ENCODE data around the gene TEAD1. TPM values are rescaled to one million over a fixed set of nuclear protein-coding genes. Genes with fewer than 3 reads are reported as not detected.

The TEAD1 gene
- total and polyA plus RNA-seq, 9 donors, result 20.0 to 84.1 (median 67.6) TPM

- 0 to 4% (median 2%) methylated on average over 1 of the region's 1 CpG for WGBS, 3 donors
- no peaks in the 10 kb centered on the region for H3K27me3 ChIP-seq
- DNase-seq, result no peak
- peak overlapping the region; percentile 4 to 24 for H3K27ac ChIP-seq
- intact Hi-C loops (cut with DNase I), result no loop called here
- H3K9me3 ChIP-seq, result no peaks in the 10 kb centered on the region
- TF ChIP-seq POLR2A (IDR thresholded peaks at IDR 0.05) (no peak), EP300 (IDR thresholded peaks at IDR 0.05) (no peak), CTCF (IDR thresholded peaks at IDR 0.05) (no peak)
- H3K4me1 ChIP-seq (ENCODE audit: insufficient read depth), result peaks cover 13% of the 10 kb centered on the region
- no peaks in the 10 kb centered on the region for H3K36me3 ChIP-seq
- H3K4me3 ChIP-seq, result no peak overlapping the region
Observed at GRCh38 chr11:12853325-12853651, 179.1 kb downstream of the TEAD1 start.

- TF ChIP-seq CTCF (IDR thresholded peaks at IDR 0.05), result no peak
- 10 to 19% (median 14%) methylated on average over 7 of the region's 7 CpGs for WGBS, 3 donors
- Histone ChIP-seq H3K4me1 (ENCODE audit: insufficient read depth) (peaks cover 13% of the 10 kb centered on the region), H3K27me3 (no peaks in the 10 kb centered on the region), H3K27ac (peak overlapping the region; percentile 24 to 48), H3K9me3 (no peaks in the 10 kb centered on the region), H3K4me3 (no peak overlapping the region), H3K36me3 (no peaks in the 10 kb centered on the region)
- DNase-seq, result peak in 3 of 5 donors; percentile 66 to 67 (median 67)
- intact Hi-C loops (cut with DNase I), result no loop called here
Observed at GRCh38 chr11:12853652-12854296, 179.6 kb downstream of the TEAD1 start.

- intact Hi-C loops (cut with DNase I), result no loop called here
Observed at GRCh38 chr11:12854297-12854661, 180.1 kb downstream of the TEAD1 start.

GRCh38 chr11:12854829-12855228 is 180.6 kb downstream of the TEAD1 start:
- Histone ChIP-seq H3K36me3 (no peaks in the 10 kb centered on the region), H3K4me3 (no peak overlapping the region), H3K27ac (no peak overlapping the region), H3K4me1 (ENCODE audit: insufficient read depth) (peaks cover 13% of the 10 kb centered on the region), H3K9me3 (no peaks in the 10 kb centered on the region), H3K27me3 (no peaks in the 10 kb centered on the region)
- TF ChIP-seq EP300 (IDR thresholded peaks at IDR 0.05) (no peak), CTCF (IDR thresholded peaks at IDR 0.05) (no peak), POLR2A (IDR thresholded peaks at IDR 0.05) (no peak)
- intact Hi-C loops (cut with DNase I), result no loop called here
- no peak for DNase-seq
- WGBS, 3 donors, result 92 to 95% (median 93%) methylated on average over 3 of the region's 3 CpGs

More at GRCh38 chr11:12854297-12854661, 180.1 kb downstream of the TEAD1 start:
- no peaks in the 10 kb centered on the region for H3K36me3 ChIP-seq
- no peak overlapping the region for H3K4me3 ChIP-seq
- no peak for TF ChIP-seq EP300 (IDR thresholded peaks at IDR 0.05)
- no peak for TF ChIP-seq CTCF (IDR thresholded peaks at IDR 0.05)
- no peak for TF ChIP-seq POLR2A (IDR thresholded peaks at IDR 0.05)
- H3K27me3 ChIP-seq, result no peaks in the 10 kb centered on the region
- WGBS, 3 donors, result 71 to 89% (median 89%) methylated on average over 3 of the region's 3 CpGs
- no peaks in the 10 kb centered on the region for H3K9me3 ChIP-seq
- peak overlapping the region; percentile 24 to 48 for H3K27ac ChIP-seq
- peaks cover 13% of the 10 kb centered on the region for H3K4me1 ChIP-seq (ENCODE audit: insufficient read depth)
- no peak for DNase-seq
